Esophagus muscularis mucosa (tissue), 4 donors: ENCODE data around the gene SUGP2. TPM values are rescaled to one million over a fixed set of nuclear protein-coding genes. Genes with fewer than 3 reads are reported as not detected.
A peak's percentile ranks its signal among the peaks of the same experiment; 100 is the strongest.

Experiments used
- DNase-seq: peaks from one replicate; pipeline ENCODE4 v3.0.0-alpha.2; 2017; ENCODE audit errors: extremely low spot score
- H3K27ac ChIP-seq, 4 donors: fragments of 200-600 bp; sonication (generic); replicated peaks in 1 of 4; 1 replicate in 3 of 4; 2 replicates in 1 of 4; pipeline ENCODE4 v1.5.1; 2016 to 2019; ENCODE audit warnings: mild to moderate bottlenecking in 1 of 4
- H3K27me3 ChIP-seq, 4 donors: fragments of 200-600 bp; sonication (generic); one replicate each; pipeline versions ENCODE4 v1.5.1 to v1.6.0; 2016 to 2019
- H3K36me3 ChIP-seq, 4 donors: fragments of 200-600 bp; sonication (generic); one replicate each; pipeline ENCODE4 v1.5.1; 2016 to 2019
- H3K4me1 ChIP-seq, 4 donors: fragments of 200-600 bp; sonication (generic); one replicate each; pipeline ENCODE4 v1.5.1; 2016 to 2019
- H3K4me3 ChIP-seq, 4 donors: fragments of 200-600 bp; sonication (generic); 1 replicate in 2 of 4; 2 replicates in 2 of 4; pipeline ENCODE4 v1.5.1; 2016 to 2019; ENCODE audit warnings: mild to moderate bottlenecking in 4 of 4, moderate library complexity in 1 of 4
- H3K9me3 ChIP-seq, 4 donors: fragments of 200-600 bp; sonication (generic); 1 replicate in 3 of 4; 2 replicates in 1 of 4; pipeline ENCODE4 v1.5.1; 2016 to 2019
- EP300 ChIP-seq: sonication (generic); formaldehyde crosslinking; IDR thresholded peaks from one replicate; pipeline ENCODE4 v1.6.1; 2017; ENCODE audit warnings: antibody characterized with exemption
- POLR2A ChIP-seq: fragments of 450-650 bp; IDR thresholded peaks from one replicate; pipeline ENCODE4 v1.6.1; 2017; ENCODE audit warnings: antibody characterized with exemption, moderate library complexity, mild to moderate bottlenecking, low read depth
- POLR2AphosphoS5 ChIP-seq, 2 donors: sonication (generic); formaldehyde crosslinking; IDR thresholded peaks; one replicate each; pipeline ENCODE4 v1.6.1; 2017; ENCODE audit warnings: antibody characterized with exemption in 2 of 2
- WGBS: methylation state at CpG from one replicate; pipeline ENCODE4 v1.1.5; 2018; 5-methylcytosine and 5-hydroxymethylcytosine counted together
- intact Hi-C: fragments of 100-400 bp; cut with DNase I; formaldehyde crosslinking; loops from one replicate; pipeline ENCODE4 v1.15.1; 2023
- total RNA-seq, 4 donors: library from RNA; depleted of rRNA; stranded (reverse); fragments of >200 nt; gene quantifications; one replicate each; pipeline versions ENCODE4 v1.1.0 to v1.2.1, GENCODE V29; 2016
- TF ChIP-seq, protein P1 (sequence below), 3 experiments: fragments of 200-600 bp in 2 of 3; fragments of 450-650 bp in 1 of 3; sonication (generic) in 2 of 3; IDR thresholded peaks; one replicate each; pipeline ENCODE4 v1.5.1; 2017 to 2019; ENCODE audit warnings: antibody characterized with exemption in 3 of 3, mild to moderate bottlenecking in 2 of 3, moderate library complexity in 1 of 3

Gene SUGP2
- total RNA-seq, 4 donors from 2014 or later = 23.1 to 45.7 (median 32.0) TPM

DNA sequence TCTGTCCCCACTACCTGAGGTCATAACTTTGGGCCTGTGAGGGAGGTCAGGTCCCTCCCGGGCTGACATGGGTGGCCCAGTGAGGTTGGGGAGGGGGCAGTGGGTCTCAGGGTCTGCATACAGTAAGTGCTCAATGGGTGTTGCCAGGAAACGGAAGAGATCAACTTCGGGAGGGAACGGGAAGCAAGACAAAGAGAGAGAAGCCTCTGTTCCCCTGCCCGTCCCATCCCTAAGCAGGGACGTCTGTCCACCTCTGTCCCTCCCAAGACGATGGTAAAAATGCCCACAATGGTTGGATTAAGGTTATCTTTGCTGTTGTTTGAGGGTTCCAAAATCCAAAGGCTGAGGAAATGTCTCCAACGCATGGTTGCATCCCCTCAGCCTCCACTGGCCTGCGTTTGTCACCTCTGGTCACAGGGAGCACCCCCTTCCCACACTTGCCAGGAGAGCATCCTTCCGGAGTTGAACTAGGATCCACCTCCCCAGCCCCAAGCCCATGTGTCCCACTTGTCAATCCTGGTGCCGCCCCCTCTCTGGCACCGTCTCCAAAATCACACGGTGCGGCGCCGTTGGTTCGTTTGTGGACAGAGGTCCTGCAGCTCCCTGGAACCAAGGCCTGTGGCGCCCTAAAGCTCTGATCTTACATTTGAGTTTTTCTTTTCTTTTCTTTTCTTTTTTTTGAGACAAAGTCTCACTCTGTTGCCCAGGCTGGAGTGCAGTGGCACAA is 91.5 kb downstream of the SUGP2 start:
- Histone ChIP-seq H3K4me3 (peak overlapping the region; percentile 73 to 83 (median 79)), H3K36me3 (peaks cover 0 to 22% (median 8%) of the 10 kb centered on the region in 4 donors), H3K27me3 (no peaks in the 10 kb centered on the region), H3K27ac (peak overlapping the region in 2 of 4 donors; percentile 33 to 43), H3K9me3 (no peaks in the 10 kb centered on the region), H3K4me1 (peaks cover 11 to 23% (median 20%) of the 10 kb centered on the region in 4 donors)
- no peak for DNase-seq
- intact Hi-C loops = no loop called here
- TF ChIP-seq POLR2A (no peak), POLR2AphosphoS5 (IDR thresholded peaks at IDR 0.05) (no peak), EP300 (no peak)
- TF ChIP-seq, protein P1, sequence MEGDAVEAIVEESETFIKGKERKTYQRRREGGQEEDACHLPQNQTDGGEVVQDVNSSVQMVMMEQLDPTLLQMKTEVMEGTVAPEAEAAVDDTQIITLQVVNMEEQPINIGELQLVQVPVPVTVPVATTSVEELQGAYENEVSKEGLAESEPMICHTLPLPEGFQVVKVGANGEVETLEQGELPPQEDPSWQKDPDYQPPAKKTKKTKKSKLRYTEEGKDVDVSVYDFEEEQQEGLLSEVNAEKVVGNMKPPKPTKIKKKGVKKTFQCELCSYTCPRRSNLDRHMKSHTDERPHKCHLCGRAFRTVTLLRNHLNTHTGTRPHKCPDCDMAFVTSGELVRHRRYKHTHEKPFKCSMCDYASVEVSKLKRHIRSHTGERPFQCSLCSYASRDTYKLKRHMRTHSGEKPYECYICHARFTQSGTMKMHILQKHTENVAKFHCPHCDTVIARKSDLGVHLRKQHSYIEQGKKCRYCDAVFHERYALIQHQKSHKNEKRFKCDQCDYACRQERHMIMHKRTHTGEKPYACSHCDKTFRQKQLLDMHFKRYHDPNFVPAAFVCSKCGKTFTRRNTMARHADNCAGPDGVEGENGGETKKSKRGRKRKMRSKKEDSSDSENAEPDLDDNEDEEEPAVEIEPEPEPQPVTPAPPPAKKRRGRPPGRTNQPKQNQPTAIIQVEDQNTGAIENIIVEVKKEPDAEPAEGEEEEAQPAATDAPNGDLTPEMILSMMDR (IDR thresholded peaks at IDR 0.05) = no peak
- WGBS = 67% methylated on average over 18 of the region's 18 CpGs

Other genes with a start within 250 kb of the SUGP2 start
- gene COMP, start 242.2 kb downstream of the SUGP2 start, total RNA-seq = under 1 TPM; 0.33 to 0.83 (median 0.62) TPM
- gene UPF1, start 201.6 kb downstream of the SUGP2 start, total RNA-seq = 100 to 1,000 TPM in 1 of 4 donors, 10 to 100 TPM in 3; 54.8 to 116 (median 77.4) TPM
- gene CERS1, start 137.4 kb downstream of the SUGP2 start, total RNA-seq = 1 to 10 TPM in 3 of 4 donors, under 1 TPM in 1; 0.42 to 3.2 (median 1.1) TPM
- gene COPE, start 114.1 kb downstream of the SUGP2 start, total RNA-seq = 100 to 1,000 TPM; 173 to 231 (median 210) TPM
- gene DDX49, start 113.8 kb downstream of the SUGP2 start, total RNA-seq = 10 to 100 TPM; 38.4 to 42.6 (median 41.7) TPM
- 10 to 100 TPM; 26.7 to 47.8 (median 39.1) TPM for gene HOMER3, start 92.3 kb downstream of the SUGP2 start, total RNA-seq
- gene ARMC6, start 86 bp upstream of the SUGP2 start, total RNA-seq = 10 to 100 TPM; 16.2 to 25.8 (median 20.4) TPM
- 10 to 100 TPM; 11.2 to 16.8 (median 13.8) TPM for gene SLC25A42, start 30.5 kb upstream of the SUGP2 start, total RNA-seq
- gene TMEM161A, start 105.0 kb upstream of the SUGP2 start, total RNA-seq = 10 to 100 TPM; 12.0 to 26.8 (median 16.9) TPM
- gene MEF2B, start 136.7 kb upstream of the SUGP2 start, total RNA-seq = not detected
- gene BORCS8, start 158.6 kb upstream of the SUGP2 start, total RNA-seq = 10 to 100 TPM; 10.8 to 16.1 (median 12.5) TPM
- 10 to 100 TPM; 34.8 to 49.2 (median 38.2) TPM for gene RFXANK, start 158.7 kb upstream of the SUGP2 start, total RNA-seq
- 10 to 100 TPM in 3 of 4 donors, 1 to 10 TPM in 1; 10.0 to 18.0 (median 16.5) TPM for gene NR2C2AP, start 169.9 kb upstream of the SUGP2 start, total RNA-seq
- gene NCAN, start 178.4 kb upstream of the SUGP2 start, total RNA-seq = under 1 TPM in 1 of 4 donors, not detected in 3; 0.17 TPM
- gene TM6SF2, start 239.8 kb upstream of the SUGP2 start, total RNA-seq = under 1 TPM in 3 of 4 donors, not detected in 1; 0.40 to 0.50 (median 0.45) TPM